Smooth muscle cell (in vitro differentiated cells): ENCODE results near the gene QRFP. TPM values are rescaled to one million over a fixed set of nuclear protein-coding genes. Genes with fewer than 3 reads are reported as not detected.
A peak's percentile ranks its signal among the peaks of the same experiment; 100 is the strongest.

Experiments
- DNase-seq: peaks from one replicate; lab custom pipeline; 2025; ENCODE audit not compliant: unreplicated experiment; lab: John Stamatoyannopoulos, UW
- H2AFZ ChIP-seq: fragments of 200-600 bp; sonication (generic); 2 replicates; pipeline ENCODE4 v1.6.0; 2016; ENCODE audit warnings: antibody characterized with exemption, low read depth, mild to moderate bottlenecking
- H3F3A ChIP-seq: fragments of 200-600 bp; sonication (generic); 2 replicates; pipeline ENCODE4 v1.6.0; 2017; ENCODE audit warnings: antibody characterized with exemption, low read depth
- H3K27ac ChIP-seq: fragments of 200-600 bp; sonication (generic); 2 replicates; pipeline ENCODE4 v1.5.1; 2016; ENCODE audit warnings: low read depth, mild to moderate bottlenecking
- H3K27me3 ChIP-seq: fragments of 200-600 bp; sonication (generic); 2 replicates; pipeline ENCODE4 v1.6.1; 2016; ENCODE audit warnings: low read depth, mild to moderate bottlenecking
- H3K36me3 ChIP-seq: fragments of 200-600 bp; sonication (generic); 2 replicates; pipeline ENCODE4 v1.5.1; 2016; ENCODE audit warnings: low read depth
- H3K4me1 ChIP-seq: fragments of 200-600 bp; sonication (generic); 2 replicates; pipeline ENCODE4 v1.5.1; 2016; ENCODE audit warnings: low read depth
- H3K4me2 ChIP-seq: fragments of 200-600 bp; sonication (generic); 2 replicates; pipeline ENCODE4 v1.6.0; 2016; ENCODE audit warnings: mild to moderate bottlenecking
- H3K4me3 ChIP-seq: fragments of 200-600 bp; sonication (generic); 2 replicates; pipeline ENCODE4 v1.5.1; 2016; ENCODE audit warnings: mild to moderate bottlenecking
- H3K79me2 ChIP-seq: fragments of 200-600 bp; sonication (generic); 2 replicates; pipeline ENCODE4 v1.6.0; 2016; ENCODE audit warnings: low read depth, mild to moderate bottlenecking
- H3K9ac ChIP-seq: fragments of 200-600 bp; sonication (generic); 2 replicates; pipeline ENCODE4 v1.6.0; 2016; ENCODE audit warnings: low read depth
- H3K9me3 ChIP-seq: fragments of 200-600 bp; sonication (generic); replicated peaks from 2 replicates; pipeline ENCODE4 v1.5.1; 2016; ENCODE audit warnings: low read depth
- H4K20me1 ChIP-seq: fragments of 200-600 bp; sonication (generic); 2 replicates; pipeline ENCODE4 v1.6.0; 2016; ENCODE audit warnings: low read depth
- CTCF ChIP-seq: fragments of 200-600 bp; sonication (generic); IDR thresholded peaks from 2 replicates; pipeline ENCODE4 v1.5.1; 2017; ENCODE audit warnings: borderline replicate concordance, mild to moderate bottlenecking, antibody characterized with exemption; ENCODE audit not compliant: insufficient read depth, poor library complexity, severe bottlenecking
- WGBS: methylation state at CpG from one replicate; pipeline ENCODE4 v1.1.7; 2016; ENCODE audit warnings: low lambda C conversion rate; 5-methylcytosine and 5-hydroxymethylcytosine counted together
- polyA plus RNA-seq: library from polyadenylated mRNA; unstranded; fragments of >200 nt; fragmentation: Nextera tagmentation; extraction: Ambion mirVana; gene quantifications from 2 replicates; pipeline ENCODE4 v1.2.1, GENCODE V29; 2016
- total RNA-seq: library from RNA; depleted of rRNA; stranded (reverse); fragments of >200 nt; gene quantifications from 2 replicates; pipeline ENCODE4 v1.2.3, GENCODE V29; 2014

The QRFP gene
- total and polyA plus RNA-seq, 2 experiments from 2014 or later, result 0.15 TPM; not detected in 1

GRCh38 chr9:130929571-130930038 is 33.0 kb upstream of the QRFP start:
- no peaks in the 10 kb centered on the region for H3K36me3 ChIP-seq
- H3K9me3 ChIP-seq, result no peaks in the 10 kb centered on the region
- no peak for DNase-seq
- H3K27ac ChIP-seq, result no peak overlapping the region
- H2AFZ ChIP-seq, result no peak overlapping the region
- H3K4me3 ChIP-seq, result no peak overlapping the region
- H3F3A ChIP-seq, result peaks cover 3% of the 10 kb centered on the region
- no peak for TF ChIP-seq CTCF
- H3K4me2 ChIP-seq, result no peak overlapping the region
- WGBS, result 96% methylated on average over 35 of the region's 36 CpGs
- no peaks in the 10 kb centered on the region for H3K27me3 ChIP-seq
- no peaks in the 10 kb centered on the region for H3K79me2 ChIP-seq
- no peaks in the 10 kb centered on the region for H4K20me1 ChIP-seq
- no peak overlapping the region for H3K9ac ChIP-seq
- H3K4me1 ChIP-seq, result peaks cover 9% of the 10 kb centered on the region

- Histone ChIP-seq H4K20me1 (no peaks in the 10 kb centered on the region), H3K4me2 (peak overlapping the region; percentile 49), H3K27me3 (no peaks in the 10 kb centered on the region), H3K79me2 (no peaks in the 10 kb centered on the region), H3K4me3 (no peak overlapping the region), H3K36me3 (no peaks in the 10 kb centered on the region), H3K27ac (peak overlapping the region; percentile 40), H3K4me1 (peaks cover 9% of the 10 kb centered on the region), H3F3A (peaks cover 3% of the 10 kb centered on the region), H3K9me3 (no peaks in the 10 kb centered on the region), H2AFZ (no peak overlapping the region), H3K9ac (no peak overlapping the region)
- no peak for DNase-seq
- 41% methylated on average over 14 of the region's 14 CpGs for WGBS
- TF ChIP-seq CTCF, result no peak
Measured at GRCh38 chr9:130927995-130928900, 31.6 kb upstream of the QRFP start.

- H3K27ac ChIP-seq, result no peak overlapping the region
- no peaks in the 10 kb centered on the region for H3K9me3 ChIP-seq
- no peaks in the 10 kb centered on the region for H4K20me1 ChIP-seq
- no peaks in the 10 kb centered on the region for H3K79me2 ChIP-seq
- H3K4me1 ChIP-seq, result peaks cover 6% of the 10 kb centered on the region
- H3K4me3 ChIP-seq, result no peak overlapping the region
- H3K27me3 ChIP-seq, result no peaks in the 10 kb centered on the region
- peaks cover 3% of the 10 kb centered on the region for H3F3A ChIP-seq
- H3K9ac ChIP-seq, result no peak overlapping the region
- H2AFZ ChIP-seq, result no peak overlapping the region
- WGBS, result 91% methylated on average over 10 of the region's 10 CpGs
- DNase-seq, result no peak
- no peaks in the 10 kb centered on the region for H3K36me3 ChIP-seq
- no peak for TF ChIP-seq CTCF
- H3K4me2 ChIP-seq, result no peak overlapping the region
Measured at GRCh38 chr9:130927338-130927737, 30.7 kb upstream of the QRFP start.
